DOHH2 (cell line): ENCODE measurements around the gene COL8A1.

Experiments
- H3F3A ChIP-seq: fragments of 200-600 bp; sonication (generic), shearing (Covaris generic); 2 replicates; pipeline ENCODE4 v1.6.0; 2016; ENCODE audit warnings: antibody characterized with exemption, mild to moderate bottlenecking; ENCODE audit not compliant: control insufficient read depth, insufficient read depth
- H3K27ac ChIP-seq: fragments of 200-600 bp; sonication (generic); 2 replicates; pipeline ENCODE4 v1.5.1; 2014; ENCODE audit warnings: low read depth, mild to moderate bottlenecking, low read length, moderate library complexity
- H3K27me3 ChIP-seq: fragments of 200-600 bp; sonication (generic); 2 replicates; pipeline ENCODE4 v1.6.1; 2014; ENCODE audit warnings: mild to moderate bottlenecking, low read length, mixed read lengths; ENCODE audit not compliant: control insufficient read depth
- H3K36me3 ChIP-seq: fragments of 200-600 bp; sonication (generic); 2 replicates; pipeline ENCODE4 v1.6.1; 2014; ENCODE audit warnings: mild to moderate bottlenecking, low read length, moderate library complexity, mixed read lengths; ENCODE audit not compliant: control insufficient read depth
- H3K4me1 ChIP-seq: fragments of 200-600 bp; sonication (generic); 2 replicates; pipeline ENCODE4 v1.6.1; 2014; ENCODE audit warnings: mild to moderate bottlenecking, low read length, mixed read lengths; ENCODE audit not compliant: control insufficient read depth
- H3K4me2 ChIP-seq: fragments of 200-600 bp; sonication (generic); 2 replicates; pipeline ENCODE4 v1.6.0; 2014; ENCODE audit warnings: mild to moderate bottlenecking, low read length, moderate library complexity
- H3K4me3 ChIP-seq: fragments of 200-600 bp; sonication (generic); 2 replicates; pipeline ENCODE4 v1.5.1; 2014; ENCODE audit warnings: mild to moderate bottlenecking, low read length, mixed read lengths
- H3K79me2 ChIP-seq: fragments of 200-600 bp; sonication (generic); 2 replicates; pipeline ENCODE4 v1.6.1; 2014; ENCODE audit warnings: mild to moderate bottlenecking, low read length, mixed read lengths; ENCODE audit not compliant: control insufficient read depth
- H3K9me2 ChIP-seq: fragments of 200-600 bp; sonication (generic); replicated peaks from 2 replicates; pipeline ENCODE4 v1.6.1; 2014; ENCODE audit warnings: mild to moderate bottlenecking, low read length, mixed read lengths; ENCODE audit not compliant: control insufficient read depth
- H3K9me3 ChIP-seq: fragments of 200-600 bp; sonication (generic); 2 replicates; pipeline ENCODE4 v1.6.1; 2014; ENCODE audit warnings: antibody characterized with exemption, low read length, mixed read lengths; ENCODE audit not compliant: control insufficient read depth, insufficient read depth
- H4K20me1 ChIP-seq: fragments of 200-600 bp; sonication (generic); 2 replicates; pipeline ENCODE4 v1.6.0; 2014; ENCODE audit warnings: low read depth, mild to moderate bottlenecking, antibody characterized with exemption, low read length, moderate library complexity; ENCODE audit not compliant: control insufficient read depth, insufficient read depth
- CTCF ChIP-seq: fragments of 200-600 bp; sonication (generic); IDR thresholded peaks from one replicate; pipeline ENCODE4 v1.5.1; 2014; ENCODE audit warnings: antibody characterized with exemption, mild to moderate bottlenecking, low read depth, low read length; ENCODE audit not compliant: poor library complexity, severe bottlenecking
- EZH2phosphoT487 ChIP-seq: fragments of 200-600 bp; sonication (generic); IDR thresholded peaks from 2 replicates; pipeline ENCODE4 v1.6.1; 2017; ENCODE audit warnings: borderline replicate concordance, mild to moderate bottlenecking, antibody characterized with exemption, low read length, moderate library complexity, mixed read lengths

Gene COL8A1

GRCh38 chr3:99648101-99648500 lies 9.7 kb downstream of the COL8A1 start:
- no peak for TF ChIP-seq EZH2phosphoT487
- no peak for TF ChIP-seq CTCF
- Histone ChIP-seq H3K4me1 (no peaks in the 10 kb centered on the region), H3K4me3 (no peak overlapping the region), H3K4me2 (no peak overlapping the region), H3K9me2 (no peaks in the 10 kb centered on the region), H3K79me2 (no peaks in the 10 kb centered on the region), H3K36me3 (no peaks in the 10 kb centered on the region), H4K20me1 (no peaks in the 10 kb centered on the region), H3K27me3 (no peaks in the 10 kb centered on the region), H3F3A (no peaks in the 10 kb centered on the region), H3K27ac (no peak overlapping the region), H3K9me3 (no peaks in the 10 kb centered on the region)

GRCh38 chr3:99648516-99648915 lies 10.1 kb downstream of the COL8A1 start:
- Histone ChIP-seq H3K27ac (no peak overlapping the region), H3K4me2 (no peak overlapping the region), H3K4me3 (no peak overlapping the region), H3K36me3 (no peaks in the 10 kb centered on the region), H3F3A (no peaks in the 10 kb centered on the region), H3K27me3 (no peaks in the 10 kb centered on the region), H3K79me2 (no peaks in the 10 kb centered on the region), H3K9me3 (no peaks in the 10 kb centered on the region), H4K20me1 (no peaks in the 10 kb centered on the region), H3K4me1 (no peaks in the 10 kb centered on the region), H3K9me2 (no peaks in the 10 kb centered on the region)
- no peak for TF ChIP-seq CTCF
- no peak for TF ChIP-seq EZH2phosphoT487

- Histone ChIP-seq H4K20me1 (no peaks in the 10 kb centered on the region), H3K9me3 (no peaks in the 10 kb centered on the region), H3K4me2 (no peak overlapping the region), H3K9me2 (no peaks in the 10 kb centered on the region), H3K36me3 (no peaks in the 10 kb centered on the region), H3F3A (no peaks in the 10 kb centered on the region), H3K27me3 (no peaks in the 10 kb centered on the region), H3K4me3 (no peak overlapping the region), H3K79me2 (no peaks in the 10 kb centered on the region), H3K27ac (no peak overlapping the region), H3K4me1 (no peaks in the 10 kb centered on the region)
- TF ChIP-seq EZH2phosphoT487 (no peak), CTCF (no peak)
Measured at GRCh38 chr3:99651531-99651930, 13.1 kb downstream of the COL8A1 start.

- Histone ChIP-seq H3K79me2 (no peaks in the 10 kb centered on the region), H3K27me3 (no peaks in the 10 kb centered on the region), H3K4me2 (no peak overlapping the region), H3K4me1 (no peaks in the 10 kb centered on the region), H3K4me3 (no peak overlapping the region), H3K9me3 (no peaks in the 10 kb centered on the region), H3K27ac (no peak overlapping the region), H3K9me2 (no peaks in the 10 kb centered on the region), H4K20me1 (no peaks in the 10 kb centered on the region), H3K36me3 (no peaks in the 10 kb centered on the region), H3F3A (no peaks in the 10 kb centered on the region)
- TF ChIP-seq EZH2phosphoT487 (no peak), CTCF (no peak)
Measured at GRCh38 chr3:99656624-99657023, 18.2 kb downstream of the COL8A1 start.
